Stimulated activated CD4-positive, alpha-beta T cell treated with anti-CD3 and anti-CD28 coated beads, Interleukin-1b, Interleukin-23, amount 100 ng/mL, for 1 hour (primary cell): ENCODE data around the gene PDHX.
A peak's percentile ranks its signal among the peaks of the same experiment; 100 is the strongest.
"Not testable (repeated sequence)": the region's sequence is repeated elsewhere in the genome, so short reads cannot be mapped to it uniquely, and the experiment has no call there.

Experiments
- DNase-seq, 2 donors: peaks; one replicate each; pipeline ENCODE4 v3.0.0-alpha.2; 2020; ENCODE audit warnings: low read depth in 2 of 2

The PDHX gene

GRCh38 chr11:34916015-34916842, at the start of gene PDHX, which contains the start of gene APIP:
TSS of gene PDHX (plus strand) at chr11:34916618. CDS start at chr11:34916656, 38 bp downstream.
TSS of gene APIP (minus strand) at chr11:34916379. CDS start at chr11:34916284, 95 bp downstream.
- DNase-seq = peak; percentile 91 to 95

DNA sequence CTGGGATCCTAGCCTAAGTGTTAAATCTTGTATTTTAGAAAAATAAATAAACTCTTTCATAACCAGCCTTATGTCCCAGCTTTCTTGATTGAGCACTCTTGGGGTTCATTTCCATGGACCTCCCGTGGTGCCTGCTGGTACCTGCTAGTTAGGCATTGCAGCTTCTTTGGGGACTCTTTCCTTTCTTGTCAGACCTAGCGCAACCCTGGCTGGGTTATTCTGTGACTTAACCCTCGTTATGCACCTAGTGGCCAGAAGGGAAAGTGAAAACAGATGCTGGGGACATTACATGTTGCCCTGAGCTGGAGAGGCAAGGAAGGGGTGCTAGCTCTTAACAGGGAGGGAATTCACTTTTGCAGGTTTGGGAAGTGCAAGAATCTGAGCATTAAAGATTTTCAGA, 47.0 kb upstream of the PDHX start:
- no peak for DNase-seq

DNA sequence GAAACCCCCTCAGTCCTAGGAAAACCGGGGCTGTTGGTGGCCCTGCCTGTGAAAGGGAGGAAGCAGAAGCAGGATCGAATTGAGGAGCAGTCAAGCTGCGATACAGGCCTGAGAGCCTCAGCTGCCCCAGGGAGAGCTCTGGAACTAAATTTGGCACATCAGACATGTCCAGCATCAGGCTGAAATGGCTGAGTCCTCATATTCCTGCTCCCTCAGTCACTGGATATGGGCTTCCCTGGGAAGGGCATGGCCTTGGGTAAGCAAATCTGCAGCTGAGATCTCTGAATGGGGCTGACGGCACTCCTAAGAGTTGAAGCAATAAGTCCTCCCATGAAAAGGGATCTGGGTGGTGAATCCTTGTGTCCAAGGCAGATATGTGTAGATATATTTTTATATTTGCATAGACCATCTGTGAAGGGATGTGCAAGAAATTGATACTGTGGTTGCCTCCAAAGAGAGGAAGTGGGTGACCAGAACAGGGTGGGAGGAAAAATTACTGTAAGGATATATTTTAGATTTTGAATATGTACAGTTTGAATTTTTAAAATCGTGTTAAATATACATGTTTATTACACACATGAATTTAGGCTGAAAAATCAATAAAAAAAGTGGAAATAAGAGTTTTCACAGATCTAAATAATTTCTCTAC, 45.7 kb upstream of the PDHX start:
- DNase-seq = no peak

GRCh38 chr11:34874202-34874601, 42.2 kb upstream of the PDHX start:
- DNase-seq = no peak

- no peak for DNase-seq
Measured at GRCh38 chr11:34877375-34877975, 38.9 kb upstream of the PDHX start.

GRCh38 chr11:34881900-34882299, 34.5 kb upstream of the PDHX start:
- no peak for DNase-seq

DNA sequence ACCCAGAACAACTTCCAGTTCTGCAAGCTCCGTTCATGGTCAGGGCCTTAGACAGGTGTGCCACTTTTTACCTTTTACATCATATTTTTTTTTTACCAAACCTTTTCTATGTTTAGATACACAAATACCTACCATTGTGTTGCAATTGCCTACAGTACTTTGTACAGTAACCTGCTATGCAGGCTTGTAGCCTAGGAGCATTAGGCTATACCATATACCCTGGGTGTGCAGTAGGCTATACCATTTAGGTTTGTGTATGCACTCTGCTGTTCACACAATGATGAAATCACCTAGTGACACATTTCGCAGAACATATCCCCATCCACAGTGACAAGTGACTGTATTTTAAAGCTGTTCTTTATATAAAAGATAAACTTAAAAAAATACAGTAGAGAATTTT, 29.8 kb upstream of the PDHX start:
- no peak for DNase-seq

DNA sequence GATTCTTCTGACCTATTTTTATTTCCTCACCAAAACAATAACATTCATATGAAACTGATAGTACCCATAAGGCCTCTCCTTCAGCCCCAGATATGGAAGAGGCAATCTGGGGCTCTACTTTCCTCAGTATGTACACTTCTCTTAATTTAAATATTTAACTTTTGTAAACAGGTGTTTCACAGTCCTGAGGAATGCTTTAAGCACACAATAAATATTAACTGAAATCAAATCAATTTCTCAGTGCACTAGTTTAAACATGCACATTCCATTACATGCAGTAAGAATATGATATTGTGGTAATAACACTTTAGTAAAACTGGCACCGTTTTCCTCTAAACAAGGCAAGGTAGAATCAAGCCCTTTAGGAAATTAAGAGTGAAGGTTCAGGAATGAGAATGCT, 29.2 kb upstream of the PDHX start:
- DNase-seq = no peak

- DNase-seq = no peak
Measured at GRCh38 chr11:34890089-34890488, 26.3 kb upstream of the PDHX start.

DNA sequence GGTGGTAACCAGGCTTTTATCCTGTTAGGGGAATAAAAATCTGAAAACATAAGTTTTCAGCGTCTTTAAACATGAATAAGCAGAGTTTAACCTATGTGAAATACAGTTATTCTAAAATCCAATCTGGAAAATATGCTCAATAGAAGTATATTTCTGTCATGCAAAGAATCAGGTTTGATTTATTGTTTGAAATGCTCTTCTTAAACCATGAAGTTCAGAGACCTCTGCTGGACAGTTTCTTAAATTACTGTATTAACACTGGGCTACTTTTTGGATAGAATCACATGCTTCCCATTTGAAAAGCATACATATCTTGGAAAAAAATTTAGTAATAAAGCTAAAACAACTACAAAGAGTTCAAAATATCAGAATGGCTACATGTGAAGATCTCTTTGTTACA, 25.6 kb upstream of the PDHX start:
- DNase-seq = no peak

GRCh38 chr11:34891611-34892010, 24.8 kb upstream of the PDHX start:
- DNase-seq = no peak

GRCh38 chr11:34893416-34893815, 23.0 kb upstream of the PDHX start:
- no peak for DNase-seq

GRCh38 chr11:34896191-34896590, 20.2 kb upstream of the PDHX start:
- DNase-seq = not testable (repeated sequence)

DNA sequence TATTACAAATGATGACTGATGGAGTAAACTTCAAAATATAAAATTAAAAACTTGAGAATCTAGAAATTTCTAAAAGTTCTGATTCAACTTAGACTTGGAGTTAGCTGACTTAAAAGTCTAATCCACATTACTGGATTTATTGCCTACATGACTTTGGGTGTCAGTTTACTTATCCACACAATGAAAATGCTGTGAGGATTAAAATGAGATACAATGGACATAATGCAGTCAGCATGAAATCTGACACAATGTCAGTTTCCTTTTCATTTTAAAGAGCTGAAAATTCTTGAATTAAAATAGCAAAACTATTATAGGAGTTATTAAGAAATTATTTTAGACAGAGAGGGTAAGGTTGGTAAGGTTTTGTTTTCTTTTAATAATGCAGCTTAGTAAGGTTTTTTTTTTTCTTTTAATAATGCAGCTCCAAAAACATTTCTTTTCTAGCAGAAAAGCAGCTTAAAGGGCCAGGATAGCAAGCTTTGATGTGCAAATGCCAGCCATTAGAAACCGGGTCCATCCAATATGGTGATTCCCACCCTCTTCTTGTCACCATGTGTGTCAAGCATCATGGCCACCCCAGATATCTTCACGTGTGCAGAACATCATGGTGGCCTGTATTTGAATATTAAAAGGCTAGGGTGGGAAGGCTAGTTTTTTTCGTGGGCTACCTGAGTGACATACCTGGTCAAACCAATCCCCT, 19.1 kb upstream of the PDHX start:
- no peak for DNase-seq

GRCh38 chr11:34898474-34898873, 17.9 kb upstream of the PDHX start:
- DNase-seq = no peak

DNA sequence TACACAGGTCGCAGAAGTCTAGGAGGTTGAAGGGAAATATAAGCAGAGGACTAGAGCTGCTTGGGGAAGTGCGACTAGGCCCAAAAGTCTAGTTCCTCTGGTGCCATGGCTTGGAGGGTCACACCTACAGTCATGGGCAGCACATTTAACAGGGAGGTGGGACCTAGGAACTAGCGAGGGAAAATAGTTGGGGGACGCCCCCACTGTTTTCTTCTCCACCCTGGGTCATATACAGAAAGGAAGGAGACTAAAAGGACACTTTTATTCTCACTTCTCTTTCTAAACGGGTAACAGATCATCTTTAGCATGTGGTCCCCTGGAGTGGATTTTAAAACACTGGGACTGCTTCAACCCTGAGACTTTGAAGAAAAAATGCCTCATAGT, 16.8 kb upstream of the PDHX start:
- DNase-seq = no peak

DNA sequence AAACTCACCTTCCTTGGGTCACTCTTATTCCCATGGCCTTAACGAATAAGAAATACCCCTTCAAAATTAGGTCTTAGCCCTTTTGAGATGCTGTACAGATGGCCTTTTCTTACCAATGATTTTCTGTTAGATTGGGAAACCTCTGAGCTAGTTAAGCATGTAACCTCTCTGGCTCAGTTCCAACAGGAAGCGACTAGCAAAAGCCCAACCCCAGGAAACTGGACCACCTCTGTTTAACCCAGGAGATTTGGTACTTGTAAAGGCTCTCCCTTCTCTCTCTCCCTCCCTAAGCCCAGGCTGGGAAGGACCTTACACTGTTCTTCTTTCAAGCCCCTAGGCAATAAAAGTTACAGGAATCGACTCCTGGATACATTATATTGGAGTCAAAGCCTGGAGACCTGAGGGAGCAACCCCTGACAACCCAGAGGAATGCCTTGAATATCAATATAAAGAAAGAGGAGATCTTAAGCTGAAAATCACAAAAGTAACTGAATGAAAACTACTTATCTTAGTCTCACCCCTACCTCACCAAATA, 11.9 kb upstream of the PDHX start:
- no peak for DNase-seq

DNA sequence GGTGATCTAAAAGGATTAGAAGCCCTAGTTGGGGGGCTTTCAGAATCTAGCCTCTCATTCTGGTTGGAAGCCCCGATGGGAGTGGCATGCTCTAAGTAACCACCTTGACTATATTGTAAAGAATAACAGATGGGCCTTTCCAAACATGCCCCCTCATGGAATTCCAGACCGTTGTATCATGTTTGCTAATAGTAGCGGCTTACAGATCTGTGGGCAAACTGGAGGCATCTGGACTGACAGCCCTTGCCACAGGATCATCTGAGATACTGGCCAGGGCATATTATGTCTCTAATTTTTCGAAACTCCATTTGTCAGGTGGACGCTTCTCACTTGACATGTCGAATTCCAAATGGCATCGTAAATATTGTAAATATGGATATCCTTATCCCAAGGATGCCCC, 10.8 kb upstream of the PDHX start:
- no peak for DNase-seq

GRCh38 chr11:34907934-34908593, 8.4 kb upstream of the PDHX start:
- no peak for DNase-seq

DNA sequence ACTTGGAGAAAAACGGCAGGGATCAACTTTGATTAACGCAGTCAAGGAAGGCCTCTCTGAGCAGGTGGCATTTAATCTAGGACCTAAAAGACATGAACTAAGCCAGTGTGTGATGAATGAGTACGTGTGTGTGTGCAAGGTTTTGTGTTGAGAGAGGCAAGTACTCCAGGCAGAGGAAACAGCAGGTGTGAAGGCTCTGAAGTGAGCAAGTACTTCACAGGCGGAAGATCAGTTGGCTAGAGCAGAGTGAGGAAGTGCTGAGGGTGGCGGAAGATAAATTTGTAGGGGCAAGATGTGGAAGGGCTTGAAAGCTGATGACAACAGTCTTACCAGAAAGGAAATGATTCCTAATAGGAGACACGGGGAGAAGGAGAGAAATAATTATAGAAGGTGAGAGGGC, 7.0 kb upstream of the PDHX start:
- DNase-seq = no peak

- no peak for DNase-seq
Measured at GRCh38 chr11:34909955-34910354, 6.5 kb upstream of the PDHX start.
